GM12801 (cell line): Measurements from ENCODE around the gene MED4.

Experiments
- TF ChIP-seq, protein P1 (sequence below): IDR thresholded peaks from one replicate; pipeline ENCODE4 v1.5.1; 2011; ENCODE audit warnings: control low read depth; ENCODE audit not compliant: insufficient read length; ENCODE audit errors: extremely low read depth

MED4 gene

DNA sequence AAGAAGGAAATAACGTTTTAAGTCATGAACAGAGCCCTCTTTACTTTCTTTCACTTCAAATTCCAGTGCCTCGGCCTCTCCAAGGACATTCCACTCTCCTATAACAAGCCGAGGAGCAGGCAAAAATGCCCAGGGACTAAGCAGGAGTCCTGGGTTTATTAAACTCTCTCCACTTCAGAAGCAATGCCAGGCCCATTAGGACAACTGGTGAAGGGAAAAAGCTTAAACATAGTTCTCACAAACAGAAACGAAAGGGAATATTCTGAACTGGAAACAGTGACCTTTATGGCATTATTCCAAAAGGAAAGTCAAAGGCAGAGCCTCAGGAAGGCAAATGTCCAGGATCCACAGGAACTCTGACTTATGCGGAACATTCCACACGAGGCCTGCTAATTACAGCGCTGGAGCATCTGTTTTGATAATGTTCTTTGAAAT is 30.9 kb upstream of the MED4 start:
- TF ChIP-seq, protein P1, sequence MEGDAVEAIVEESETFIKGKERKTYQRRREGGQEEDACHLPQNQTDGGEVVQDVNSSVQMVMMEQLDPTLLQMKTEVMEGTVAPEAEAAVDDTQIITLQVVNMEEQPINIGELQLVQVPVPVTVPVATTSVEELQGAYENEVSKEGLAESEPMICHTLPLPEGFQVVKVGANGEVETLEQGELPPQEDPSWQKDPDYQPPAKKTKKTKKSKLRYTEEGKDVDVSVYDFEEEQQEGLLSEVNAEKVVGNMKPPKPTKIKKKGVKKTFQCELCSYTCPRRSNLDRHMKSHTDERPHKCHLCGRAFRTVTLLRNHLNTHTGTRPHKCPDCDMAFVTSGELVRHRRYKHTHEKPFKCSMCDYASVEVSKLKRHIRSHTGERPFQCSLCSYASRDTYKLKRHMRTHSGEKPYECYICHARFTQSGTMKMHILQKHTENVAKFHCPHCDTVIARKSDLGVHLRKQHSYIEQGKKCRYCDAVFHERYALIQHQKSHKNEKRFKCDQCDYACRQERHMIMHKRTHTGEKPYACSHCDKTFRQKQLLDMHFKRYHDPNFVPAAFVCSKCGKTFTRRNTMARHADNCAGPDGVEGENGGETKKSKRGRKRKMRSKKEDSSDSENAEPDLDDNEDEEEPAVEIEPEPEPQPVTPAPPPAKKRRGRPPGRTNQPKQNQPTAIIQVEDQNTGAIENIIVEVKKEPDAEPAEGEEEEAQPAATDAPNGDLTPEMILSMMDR = no peak

DNA sequence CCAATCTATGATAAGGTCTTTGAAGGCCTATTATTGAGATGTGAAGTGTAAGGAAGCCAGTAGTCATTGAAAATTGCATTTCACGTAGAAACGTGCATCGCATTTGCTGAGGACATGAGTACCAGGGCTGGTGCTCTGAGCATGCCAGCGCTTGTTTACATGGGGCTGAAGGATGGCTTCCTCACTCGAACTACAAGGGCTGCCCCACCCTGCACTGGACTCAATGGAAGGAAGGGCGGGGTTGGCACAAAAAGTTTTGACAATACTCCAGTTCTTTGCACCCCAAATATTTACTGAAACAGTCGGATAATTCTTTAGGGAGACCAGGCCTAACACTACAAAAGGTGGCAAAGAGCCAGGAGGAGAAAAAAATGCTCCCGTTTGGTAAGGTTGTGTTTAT is 28.9 kb upstream of the MED4 start:
- TF ChIP-seq, protein P1 = no peak

DNA sequence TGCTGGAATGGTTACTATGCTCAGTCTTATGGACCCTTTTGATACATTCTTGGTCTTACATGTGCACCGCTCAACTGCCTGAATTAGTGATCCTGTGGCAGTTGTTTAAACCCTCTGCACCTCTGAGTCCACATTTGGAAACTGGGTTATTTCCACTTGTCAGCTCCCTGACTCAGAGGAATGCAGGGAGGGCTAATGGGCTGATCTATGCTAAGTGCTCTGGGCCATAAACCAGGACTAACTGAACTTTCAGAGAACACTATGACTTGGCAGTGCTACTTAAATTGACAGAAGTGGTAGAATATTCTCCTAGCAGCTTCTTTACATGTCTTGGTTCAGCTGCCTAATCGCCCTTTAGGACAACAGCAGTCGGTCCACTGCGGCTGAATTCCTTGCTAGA is 26.8 kb upstream of the MED4 start:
- TF ChIP-seq, protein P1 = no peak

DNA sequence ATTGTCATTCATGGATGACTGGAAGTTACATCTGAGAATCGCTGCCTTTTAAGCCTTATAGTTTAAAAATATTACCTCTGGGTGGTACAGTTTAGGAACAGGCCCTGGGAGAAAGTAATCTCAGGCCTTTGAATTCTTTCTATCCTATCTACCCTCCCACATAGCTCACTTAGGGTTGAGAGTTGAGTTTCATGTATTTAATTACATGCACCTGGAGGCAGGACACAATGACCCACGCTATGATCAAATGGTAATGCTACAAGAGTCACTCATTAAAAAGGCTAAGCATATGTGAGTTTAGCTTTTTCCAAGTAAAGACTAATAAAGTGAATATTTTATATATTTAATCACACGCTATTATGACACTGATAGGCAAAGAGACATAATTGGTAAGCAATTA is 25.3 kb upstream of the MED4 start:
- TF ChIP-seq, protein P1 = no peak

DNA sequence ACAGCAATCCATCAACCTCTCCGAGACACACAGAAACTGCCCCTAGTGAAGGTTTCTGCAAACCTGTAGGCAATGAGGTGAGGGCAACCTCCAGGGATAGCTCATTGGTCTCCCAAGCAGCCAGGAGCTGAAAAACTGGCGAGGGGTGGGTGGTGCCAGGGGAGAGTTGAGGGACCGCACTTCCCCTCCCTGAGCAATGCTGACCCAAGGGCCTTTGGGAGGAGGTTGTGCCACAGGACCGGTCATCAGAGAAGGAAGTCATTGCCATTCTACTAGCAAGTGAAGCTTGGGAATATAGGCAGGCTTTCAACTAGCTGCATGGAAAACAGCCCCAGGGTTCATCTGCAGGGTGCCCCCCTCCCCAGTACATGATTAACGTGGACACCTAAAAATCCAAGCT is 23.1 kb upstream of the MED4 start:
- TF ChIP-seq, protein P1 = no peak

DNA sequence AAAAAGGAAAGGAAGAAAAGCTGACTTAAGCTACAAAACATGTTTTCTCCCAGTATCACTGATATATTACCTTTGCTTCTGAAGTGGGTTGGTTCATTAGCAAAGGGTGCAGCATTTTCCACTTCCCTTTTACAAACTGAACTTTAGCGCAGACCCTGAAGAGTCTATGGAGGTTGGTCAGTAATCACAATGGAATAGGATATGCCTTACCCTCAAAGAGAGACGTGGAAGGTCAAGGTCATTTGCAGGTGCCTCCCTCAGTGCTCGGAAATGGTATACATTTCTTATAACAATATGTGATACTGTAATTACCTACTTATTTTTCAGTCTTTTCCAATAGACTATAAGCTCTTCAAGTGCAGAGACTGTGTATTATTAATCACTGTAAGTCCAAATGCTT is 21.9 kb upstream of the MED4 start:
- TF ChIP-seq, protein P1 = no peak

DNA sequence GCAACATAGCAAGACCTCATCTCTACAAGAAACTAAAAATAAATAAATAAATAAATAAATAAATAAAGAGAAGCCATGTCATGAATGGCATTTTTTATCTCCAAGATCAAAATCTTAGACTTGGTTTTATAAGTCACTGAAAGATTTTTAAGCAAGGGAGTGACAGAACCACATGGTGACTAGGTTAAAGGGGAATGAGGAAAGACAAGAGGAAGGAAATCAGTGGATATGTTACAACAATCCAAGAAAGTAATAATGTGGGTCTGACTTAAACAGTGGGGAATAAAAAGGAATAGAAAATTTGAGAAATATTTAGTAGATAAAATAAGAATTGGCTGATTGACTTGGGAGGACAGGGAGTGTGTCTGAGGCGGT is 18.8 kb upstream of the MED4 start:
- TF ChIP-seq, protein P1 = no peak
